Central memory CD8-positive, alpha-beta T cell (primary cell): ENCODE data around the gene USF2.
"Not testable (repeated sequence)": the region's sequence is repeated elsewhere in the genome, so short reads cannot be mapped to it uniquely, and the experiment has no call there.

ENCODE experiments used
- ATAC-seq: fragments of 150-1000 bp; cut with Tn5 transposase; replicated peaks from 2 replicates; pipeline ENCODE4 v1.10.0; 2022; ENCODE audit warnings: mild to moderate bottlenecking, moderate FRiP score, moderate number of reproducible peaks; ENCODE audit not compliant: poor library complexity, severe bottlenecking; ENCODE audit errors: extremely low read depth
- DNase-seq, 2 donors: peaks; one replicate each; pipeline ENCODE4 v3.0.0; 2021; ENCODE audit warnings: low spot score in 2 of 2
- H3K27ac Mint-ChIP-seq: one replicate; pipeline ENCODE4 v1.8.0; 2022; ENCODE audit warnings: low read depth, mild to moderate bottlenecking, moderate library complexity, mixed read lengths
- H3K27me3 Mint-ChIP-seq: one replicate; pipeline ENCODE4 v1.8.0; 2022; ENCODE audit warnings: mixed read lengths
- H3K36me3 Mint-ChIP-seq: one replicate; pipeline ENCODE4 v1.8.0; 2022; ENCODE audit warnings: mild to moderate bottlenecking, moderate library complexity, mixed read lengths; ENCODE audit not compliant: insufficient read depth
- H3K4me1 Mint-ChIP-seq: one replicate; pipeline ENCODE4 v1.8.0; 2022; ENCODE audit warnings: mixed read lengths
- H3K4me3 Mint-ChIP-seq: one replicate; pipeline ENCODE4 v1.8.0; 2022; ENCODE audit warnings: mild to moderate bottlenecking, moderate library complexity, mixed read lengths
- H3K9me3 Mint-ChIP-seq: one replicate; pipeline ENCODE4 v1.8.0; 2022; ENCODE audit warnings: mixed read lengths

Gene USF2

GRCh38 chr19:35228177-35228930 is 40.4 kb upstream of the USF2 start, which contains the start of gene FAM187B:
Gene FAM187B (minus strand): TSS chr19:35228739. CDS start chr19:35228680, 59 bp downstream.
- Mint-ChIP-seq H3K4me1 (no peaks in the 10 kb centered on the region), H3K36me3 (peaks cover 2% of the 10 kb centered on the region), H3K27me3 (peaks cover 9% of the 10 kb centered on the region), H3K27ac (no peak within 1 kb of the TSS), H3K9me3 (no peaks in the 10 kb centered on the region), H3K4me3 (no peak within 1 kb of the TSS)
- DNase-seq (no peak), ATAC-seq (no peak)

DNA sequence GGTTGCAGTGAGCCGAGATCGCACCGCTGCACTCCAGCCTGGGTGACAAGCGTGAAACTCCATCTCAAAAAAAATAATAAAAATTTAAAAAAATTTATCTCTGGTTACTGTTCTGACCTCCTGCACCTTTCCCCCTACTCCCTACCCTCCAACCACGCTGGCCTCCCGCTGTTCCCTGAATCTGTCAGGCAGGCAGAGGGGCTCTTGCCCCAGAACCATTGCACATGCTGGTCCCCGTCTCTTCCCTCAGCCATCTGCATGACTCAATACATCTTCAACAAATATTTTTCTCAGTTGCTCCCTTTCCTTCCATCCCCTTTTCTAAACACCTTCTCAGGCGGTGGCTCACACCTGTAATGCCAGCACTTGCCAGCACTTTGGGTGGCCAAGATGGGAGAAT is 39.2 kb upstream of the USF2 start:
- Mint-ChIP-seq H3K36me3 (peaks cover 2% of the 10 kb centered on the region), H3K4me3 (no peak overlapping the region), H3K27me3 (peaks cover 9% of the 10 kb centered on the region), H3K9me3 (no peaks in the 10 kb centered on the region), H3K4me1 (no peaks in the 10 kb centered on the region), H3K27ac (no peak overlapping the region)
- ATAC-seq: no peak
- no peak for DNase-seq

DNA sequence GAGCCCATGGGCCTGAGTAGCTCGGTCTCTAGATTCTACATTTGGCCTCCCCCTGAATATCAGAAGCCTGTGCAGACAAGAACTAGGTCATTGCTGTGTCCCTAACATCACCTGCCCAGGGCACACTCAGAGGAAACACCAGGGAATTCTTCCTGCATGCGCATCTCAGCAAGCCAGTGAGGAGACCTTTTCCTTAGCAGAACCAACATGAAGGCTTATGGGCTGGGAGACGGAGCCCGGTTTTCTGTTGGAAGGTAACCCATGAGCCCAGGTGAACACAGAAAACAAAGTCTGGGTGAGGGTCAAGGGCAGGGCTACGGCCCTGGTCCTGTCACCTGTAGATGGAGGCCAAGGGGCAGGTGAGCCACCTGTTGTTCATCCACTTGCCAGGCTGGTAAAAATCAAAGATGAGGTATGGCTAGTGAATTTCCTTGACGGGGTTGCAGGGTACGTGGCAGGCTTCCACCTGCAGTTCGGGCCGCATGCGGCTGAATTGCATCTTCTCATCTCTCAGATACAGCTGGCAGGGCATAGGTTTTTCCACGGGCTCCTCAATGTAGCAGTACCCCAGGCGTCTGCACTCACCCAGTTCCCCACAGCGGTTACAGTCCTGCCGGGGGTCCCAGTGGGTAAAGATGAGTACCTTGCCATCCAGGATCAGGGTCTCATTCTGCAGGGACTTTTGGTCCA is 36.7 kb upstream of the USF2 start:
- Mint-ChIP-seq H3K4me3 (no peak overlapping the region), H3K9me3 (no peaks in the 10 kb centered on the region), H3K36me3 (peaks cover 2% of the 10 kb centered on the region), H3K27ac (no peak overlapping the region), H3K4me1 (no peaks in the 10 kb centered on the region), H3K27me3 (peaks cover 9% of the 10 kb centered on the region)
- ATAC-seq: no peak
- DNase-seq: no peak

DNA sequence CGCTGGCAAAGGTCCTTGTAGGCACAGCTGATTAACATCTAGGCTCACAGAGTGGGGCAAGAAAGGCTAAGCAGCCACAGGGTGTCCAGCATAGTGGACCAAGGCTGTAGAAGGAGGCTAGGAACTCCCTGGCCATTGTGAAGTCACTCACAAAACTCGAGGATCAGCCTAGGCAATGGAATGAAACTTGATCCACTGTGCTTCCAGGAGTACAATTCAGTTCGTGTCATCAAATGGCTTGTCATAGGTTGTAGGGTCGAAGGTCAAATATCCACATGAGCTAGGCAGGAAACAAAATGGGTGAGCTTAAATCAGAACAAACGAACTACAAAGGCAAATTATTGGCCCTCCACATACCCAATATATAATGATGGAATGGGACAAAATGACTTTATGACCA is 35.9 kb upstream of the USF2 start:
- Mint-ChIP-seq H3K27me3 (peaks cover 9% of the 10 kb centered on the region), H3K9me3 (no peaks in the 10 kb centered on the region), H3K4me1 (no peaks in the 10 kb centered on the region), H3K27ac (peak overlapping the region; percentile 91), H3K36me3 (peaks cover 2% of the 10 kb centered on the region), H3K4me3 (no peak overlapping the region)
- no peak for ATAC-seq
- no peak for DNase-seq

DNA sequence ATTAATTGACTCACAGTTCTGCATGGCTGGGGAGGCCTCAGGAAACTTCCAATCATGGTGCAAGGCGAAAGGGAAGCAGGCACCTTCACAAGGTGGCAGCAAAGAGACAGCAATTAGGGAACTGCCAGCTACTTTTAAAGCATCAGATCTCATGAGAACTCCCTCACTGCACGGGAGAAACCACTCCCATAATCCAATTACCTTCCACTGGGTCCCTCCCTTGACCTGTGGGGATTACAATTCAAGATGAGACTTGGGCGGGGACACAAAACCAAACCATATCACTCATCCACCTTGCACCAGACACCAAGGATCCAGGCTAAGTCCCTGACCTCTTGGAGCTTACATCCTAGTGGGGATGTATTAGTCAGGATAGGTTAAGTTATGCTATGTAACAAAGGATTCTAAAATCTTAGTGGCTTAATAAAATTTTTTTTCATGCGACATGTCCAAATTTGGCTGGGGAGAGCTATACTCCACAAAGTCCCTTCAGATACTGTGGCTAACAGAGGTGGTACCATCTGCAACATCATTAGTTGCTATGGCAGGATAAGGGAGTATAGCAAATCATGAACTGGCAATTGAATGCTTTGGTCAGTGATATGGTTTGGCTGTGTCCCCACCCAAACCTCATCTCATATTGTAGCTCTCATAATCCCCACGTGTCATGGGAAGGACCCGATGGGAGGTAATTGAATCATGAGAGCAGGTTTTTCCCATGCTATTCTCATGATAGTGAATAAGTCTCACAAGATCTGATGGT is 31.9 kb upstream of the USF2 start:
- H3K36me3 Mint-ChIP-seq: peaks cover 2% of the 10 kb centered on the region
- DNase-seq: no peak
- peaks cover 19% of the 10 kb centered on the region for H3K4me1 Mint-ChIP-seq
- H3K27ac Mint-ChIP-seq: no peak overlapping the region
- H3K27me3 Mint-ChIP-seq: peaks cover 11% of the 10 kb centered on the region
- no peak overlapping the region for H3K4me3 Mint-ChIP-seq
- no peak for ATAC-seq
- peaks cover 9% of the 10 kb centered on the region for H3K9me3 Mint-ChIP-seq

DNA sequence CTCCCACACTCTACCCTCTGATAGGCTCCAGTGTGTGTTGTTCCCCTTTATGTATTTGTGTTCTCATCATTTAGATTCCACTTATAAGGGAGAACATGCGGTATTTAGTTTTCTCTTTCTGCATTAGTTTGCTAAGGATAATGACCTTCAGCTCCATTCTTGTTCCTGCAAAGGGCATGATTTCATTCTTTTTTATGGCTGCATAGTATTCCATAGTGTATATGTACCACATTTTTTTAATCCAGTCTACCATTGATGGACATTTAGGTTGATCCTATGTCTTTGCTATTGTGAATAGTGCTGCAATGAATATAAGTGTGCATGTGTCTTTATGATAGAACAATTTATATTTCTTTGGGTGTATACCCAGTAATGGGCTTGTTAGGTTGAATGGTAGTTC is 29.2 kb upstream of the USF2 start:
- H3K9me3 Mint-ChIP-seq, DNase-seq, H3K36me3 Mint-ChIP-seq, ATAC-seq: not testable (repeated sequence)
- H3K27ac Mint-ChIP-seq: peak overlapping the region; percentile 81
- peaks cover 33% of the 10 kb centered on the region for H3K27me3 Mint-ChIP-seq
- peak overlapping the region; percentile 29 for H3K4me3 Mint-ChIP-seq
- H3K4me1 Mint-ChIP-seq: peaks cover 19% of the 10 kb centered on the region

- Mint-ChIP-seq H3K27ac (peak overlapping the region; percentile 81), H3K4me1 (peaks cover 19% of the 10 kb centered on the region), H3K9me3 (peaks cover 10% of the 10 kb centered on the region), H3K4me3 (peak overlapping the region; percentile 29), H3K36me3 (peaks cover 5% of the 10 kb centered on the region), H3K27me3 (peaks cover 40% of the 10 kb centered on the region)
- ATAC-seq: peak; percentile 96
- DNase-seq: peak in 1 of 2 donors; percentile 24
Observed at GRCh38 chr19:35240327-35240726, 28.4 kb upstream of the USF2 start.

DNA sequence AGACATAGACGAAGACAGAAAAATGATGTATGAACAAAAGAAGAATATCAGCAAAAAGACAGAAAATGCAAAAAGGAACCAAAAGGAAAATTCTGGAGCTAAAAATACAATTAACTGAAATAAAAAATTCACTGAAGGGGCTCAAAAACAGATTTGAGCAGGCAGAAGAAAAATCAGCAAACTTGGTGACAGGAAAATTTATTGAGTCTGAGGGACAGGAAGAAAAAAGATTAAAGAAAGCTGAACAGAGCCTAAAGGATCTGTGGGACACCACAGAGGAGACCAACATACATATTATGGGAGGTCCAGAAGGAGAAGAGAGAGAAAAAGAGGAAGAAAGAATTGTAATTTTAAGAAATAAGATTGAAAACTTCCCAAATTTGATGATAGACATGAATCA is 27.3 kb upstream of the USF2 start:
- ATAC-seq (no peak), DNase-seq (no peak)
- peak overlapping the region; percentile 81 for H3K27ac Mint-ChIP-seq
- no peak overlapping the region for H3K4me3 Mint-ChIP-seq
- peaks cover 49% of the 10 kb centered on the region for H3K27me3 Mint-ChIP-seq
- H3K4me1 Mint-ChIP-seq: peaks cover 19% of the 10 kb centered on the region
- peaks cover 10% of the 10 kb centered on the region for H3K9me3 Mint-ChIP-seq
- peaks cover 5% of the 10 kb centered on the region for H3K36me3 Mint-ChIP-seq

- H3K9me3 Mint-ChIP-seq: peaks cover 4% of the 10 kb centered on the region
- peaks cover 65% of the 10 kb centered on the region for H3K27me3 Mint-ChIP-seq
- peaks cover 36% of the 10 kb centered on the region for H3K4me1 Mint-ChIP-seq
- peak overlapping the region; percentile 89 for H3K4me3 Mint-ChIP-seq
- peak overlapping the region; percentile 90 for H3K27ac Mint-ChIP-seq
- H3K36me3 Mint-ChIP-seq: peaks cover 11% of the 10 kb centered on the region
- no peak for DNase-seq
- ATAC-seq: no peak
Observed at GRCh38 chr19:35246466-35247092, 22.2 kb upstream of the USF2 start.

DNA sequence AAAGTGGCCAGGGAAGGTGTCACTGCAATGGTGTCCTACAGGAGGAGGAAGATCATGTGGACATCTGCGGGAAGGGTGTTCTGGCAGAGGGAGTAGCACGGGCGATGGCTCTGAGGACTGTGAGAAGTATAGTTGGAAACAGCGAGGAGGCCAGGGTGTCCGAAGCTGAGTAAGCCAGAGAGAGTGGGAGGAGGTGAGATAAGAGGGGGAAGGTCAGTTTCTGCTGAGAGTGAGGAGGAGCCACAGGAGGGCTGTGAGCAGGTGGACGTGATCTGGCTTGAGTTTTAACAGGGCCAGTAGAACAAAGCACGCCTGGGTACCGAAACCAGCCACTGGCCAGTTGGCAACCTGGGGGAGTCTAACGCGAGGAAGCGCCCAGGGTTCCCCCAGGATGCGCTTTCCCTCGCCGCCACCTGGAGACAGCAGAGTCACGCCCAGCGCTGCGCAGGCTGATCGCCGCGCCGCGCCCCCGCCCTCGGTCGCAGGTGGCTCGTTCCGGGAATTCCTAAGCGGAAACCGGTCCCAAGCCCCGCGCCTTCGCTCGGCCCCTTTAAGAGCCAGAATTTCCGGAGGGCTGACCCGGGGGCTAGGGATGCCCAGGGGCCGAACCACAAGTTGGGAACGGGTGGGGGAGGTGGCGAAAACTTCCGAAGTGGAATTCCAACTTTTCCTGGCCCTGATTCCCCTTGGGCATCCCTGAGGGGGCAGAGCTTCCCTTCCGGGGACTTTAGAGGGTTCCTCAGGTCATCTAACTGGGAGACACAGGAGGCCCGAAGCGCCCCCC is 21.0 kb upstream of the USF2 start:
- ATAC-seq (peak; percentile 45), DNase-seq (no peak)
- Mint-ChIP-seq H3K4me1 (peaks cover 36% of the 10 kb centered on the region), H3K9me3 (no peaks in the 10 kb centered on the region), H3K4me3 (peak overlapping the region; percentile 89), H3K27ac (peak overlapping the region; percentile 90), H3K36me3 (peaks cover 16% of the 10 kb centered on the region), H3K27me3 (peaks cover 59% of the 10 kb centered on the region)

DNA sequence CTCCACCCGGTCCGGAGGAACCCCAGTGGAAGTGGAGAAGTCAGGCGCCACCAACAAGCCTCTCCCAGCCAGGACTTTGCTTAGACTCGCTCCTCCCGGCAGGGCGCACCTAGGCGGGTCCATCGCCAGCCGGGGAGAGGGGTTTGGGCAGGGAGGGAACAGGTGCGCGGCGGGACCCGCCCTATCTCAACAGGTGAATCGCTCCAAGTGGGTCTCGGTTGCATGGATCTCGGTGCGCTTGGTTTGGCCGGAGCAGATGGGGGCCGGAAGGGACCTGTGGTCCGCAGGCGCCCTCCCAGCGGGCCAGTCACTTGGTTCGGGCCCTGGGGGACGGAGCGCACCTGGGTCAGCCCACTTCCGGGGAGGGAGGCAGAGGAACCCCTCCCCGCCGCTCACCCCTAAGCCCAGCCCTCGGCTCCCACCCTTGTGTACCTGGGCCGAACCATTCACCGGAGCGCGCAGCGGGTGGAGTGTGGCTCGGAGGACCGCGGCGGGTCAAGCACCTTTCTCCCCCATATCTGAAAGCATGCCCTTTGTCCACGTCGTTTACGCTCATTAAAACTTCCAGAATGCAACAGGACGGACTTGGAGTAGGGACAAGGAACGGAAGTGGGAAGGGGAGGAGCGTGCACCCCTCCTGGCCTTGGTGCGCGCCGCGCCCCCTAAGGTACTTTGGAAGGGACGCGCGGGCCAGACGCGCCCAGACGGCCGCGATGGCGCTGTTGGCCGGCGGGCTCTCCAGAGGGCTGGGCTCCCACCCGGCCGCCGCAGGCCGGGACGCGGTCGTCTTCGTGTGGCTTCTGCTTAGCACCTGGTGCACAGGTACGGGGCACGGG is 20.2 kb upstream of the USF2 start, which contains the start of gene LSR:
TSS of gene LSR (plus strand) at position 693 of the 836 bp plus-strand sequence. CDS start at position 714, 21 bp downstream.
- Mint-ChIP-seq H3K36me3 (peaks cover 18% of the 10 kb centered on the region), H3K9me3 (no peaks in the 10 kb centered on the region), H3K4me1 (peaks cover 40% of the 10 kb centered on the region), H3K27ac (peak within 1 kb of the TSS; percentile 90), H3K4me3 (peak within 1 kb of the TSS; percentile 89), H3K27me3 (peaks cover 51% of the 10 kb centered on the region)
- DNase-seq (peak; percentile 62 to 63), ATAC-seq (peak; percentile 90)
